ENCODE measurements around the gene OR10T2.
"Not testable (repeated sequence)": the region's sequence is repeated elsewhere in the genome, so short reads cannot be mapped to it uniquely, and the experiment has no call there.

Gene OR10T2, protein sequence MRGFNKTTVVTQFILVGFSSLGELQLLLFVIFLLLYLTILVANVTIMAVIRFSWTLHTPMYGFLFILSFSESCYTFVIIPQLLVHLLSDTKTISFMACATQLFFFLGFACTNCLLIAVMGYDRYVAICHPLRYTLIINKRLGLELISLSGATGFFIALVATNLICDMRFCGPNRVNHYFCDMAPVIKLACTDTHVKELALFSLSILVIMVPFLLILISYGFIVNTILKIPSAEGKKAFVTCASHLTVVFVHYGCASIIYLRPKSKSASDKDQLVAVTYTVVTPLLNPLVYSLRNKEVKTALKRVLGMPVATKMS

DNA sequence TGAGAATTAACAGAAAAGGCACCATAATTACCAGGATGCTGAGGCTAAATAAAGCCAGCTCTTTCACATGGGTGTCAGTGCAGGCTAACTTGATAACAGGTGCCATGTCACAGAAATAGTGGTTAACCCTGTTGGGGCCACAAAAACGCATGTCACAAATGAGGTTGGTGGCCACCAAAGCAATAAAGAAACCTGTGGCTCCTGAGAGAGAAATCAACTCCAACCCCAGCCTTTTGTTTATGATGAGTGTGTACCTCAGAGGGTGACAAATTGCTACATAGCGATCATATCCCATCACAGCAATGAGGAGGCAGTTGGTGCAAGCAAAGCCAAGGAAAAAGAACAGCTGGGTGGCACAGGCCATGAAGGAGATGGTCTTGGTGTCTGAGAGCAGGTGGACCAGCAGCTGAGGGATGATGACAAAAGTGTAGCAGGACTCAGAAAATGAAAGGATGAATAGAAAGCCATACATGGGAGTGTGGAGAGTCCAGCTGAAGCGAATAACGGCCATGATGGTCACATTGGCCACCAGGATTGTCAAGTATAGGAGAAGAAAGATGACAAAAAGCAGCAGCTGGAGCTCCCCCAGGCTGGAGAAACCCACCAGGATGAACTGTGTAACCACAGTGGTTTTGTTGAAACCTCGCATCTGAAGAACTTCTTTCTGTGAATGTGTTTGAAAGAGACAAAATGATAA, at the start of gene OR10T2:
OR10T2 (minus strand) TSS at position 649 of the 697 bp plus-strand sequence; CDS start at position 649, 0 bp downstream.
- peak; percentile 1 for DNase-seq

DNA sequence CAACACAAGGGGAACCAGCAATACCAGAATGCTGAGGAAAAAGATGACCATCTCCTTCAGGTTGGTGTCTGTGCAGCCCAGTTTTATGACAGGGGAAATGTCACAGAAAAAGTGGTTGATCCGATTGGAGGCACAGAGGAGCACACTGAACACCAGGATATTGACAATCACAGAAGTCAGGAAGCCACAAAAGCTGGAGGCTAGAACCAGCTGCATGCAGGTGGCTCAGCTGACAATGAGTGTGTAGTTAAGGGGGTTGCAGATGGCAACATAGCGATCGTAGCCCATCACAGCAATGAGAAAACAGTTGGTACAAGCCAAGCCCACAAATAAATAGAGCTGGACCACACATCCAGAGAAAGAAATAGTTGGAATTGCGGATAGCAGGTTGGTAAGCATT, 46.1 kb upstream of the OR10T2 start:
- DNase-seq: no peak

DNA sequence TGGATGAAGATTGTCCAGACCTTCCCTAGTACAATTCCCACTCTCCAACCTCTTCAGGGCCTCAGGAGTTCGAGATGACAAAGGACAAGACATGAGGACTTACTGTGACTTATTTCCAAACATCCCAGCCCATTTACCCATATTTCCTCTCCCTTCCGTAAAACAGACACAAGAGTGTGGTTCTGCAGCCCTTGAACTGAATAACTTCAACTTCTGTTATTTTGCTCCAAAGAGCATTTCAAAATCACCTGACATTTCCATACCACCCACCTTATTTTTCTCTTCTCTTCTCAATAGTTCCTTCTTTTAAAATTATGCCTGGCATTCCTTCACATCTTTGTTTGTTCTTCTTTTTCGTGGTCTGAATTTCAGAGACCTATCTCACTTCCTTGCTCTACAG, 35.5 kb upstream of the OR10T2 start:
- DNase-seq: no peak

DNA sequence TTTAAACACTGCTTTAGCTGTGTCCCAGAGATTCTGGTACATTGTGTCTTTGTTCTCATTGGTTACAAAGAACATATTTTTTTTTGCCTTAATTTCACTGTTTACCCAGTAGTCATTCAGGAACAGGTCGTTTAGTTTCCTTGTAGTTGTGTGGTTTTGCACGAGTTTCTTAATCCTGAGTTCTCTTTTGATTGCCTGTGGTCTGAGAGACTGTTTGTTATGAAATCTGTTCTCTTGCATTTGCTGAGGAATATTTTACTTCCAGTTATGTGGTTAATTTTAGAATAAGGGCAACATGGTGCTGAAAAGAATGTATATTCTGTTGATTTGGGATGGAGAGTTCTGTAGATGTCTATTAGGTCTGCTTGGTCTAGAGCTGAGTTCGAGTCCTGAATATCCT, 30.9 kb upstream of the OR10T2 start:
- DNase-seq: not testable (repeated sequence)

DNA sequence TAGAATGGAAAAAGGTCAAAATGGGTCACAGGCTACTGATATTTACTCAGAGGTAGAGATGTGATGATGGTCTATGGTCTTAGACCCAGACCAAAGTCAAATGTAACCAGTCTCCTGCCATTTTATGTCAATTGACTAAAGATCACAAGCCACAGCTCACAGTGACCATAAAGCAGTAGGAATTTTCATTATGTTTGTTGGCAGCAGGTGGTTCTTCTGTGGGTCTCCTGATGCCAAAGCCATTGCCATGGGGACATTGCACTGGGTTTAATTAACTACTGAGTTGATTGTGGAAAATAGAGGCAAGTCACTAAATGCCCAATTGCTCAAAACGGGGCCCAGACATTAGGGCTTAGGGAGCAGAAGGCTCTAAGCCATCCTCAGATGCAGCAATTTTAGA, 26.9 kb upstream of the OR10T2 start, which contains the start of gene OR10K2:
OR10K2 (minus strand) TSS at position 101 of the 400 bp plus-strand sequence. CDS start 5,371 bp downstream, outside the sequence.
- DNase-seq: no peak

DNA sequence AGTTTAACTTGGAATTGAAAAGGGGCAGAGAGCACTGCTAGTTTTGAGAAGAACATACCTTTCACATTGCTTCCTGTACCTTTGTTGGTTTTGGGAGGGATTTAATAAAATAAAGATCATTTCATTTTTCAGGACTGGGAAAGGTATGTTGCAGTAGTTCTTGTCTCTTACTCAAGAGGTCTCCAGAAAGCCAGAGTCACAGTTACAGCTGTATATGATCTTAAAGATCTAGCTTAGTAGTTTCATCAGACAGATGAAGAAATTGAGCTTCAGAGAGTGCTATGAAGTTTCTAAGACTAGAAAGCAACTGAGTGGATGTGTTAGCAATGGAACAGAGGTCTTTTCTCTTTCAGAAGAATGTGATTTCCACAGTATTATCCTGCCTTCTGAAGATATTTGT, 25.8 kb upstream of the OR10T2 start:
- no peak for DNase-seq

DNA sequence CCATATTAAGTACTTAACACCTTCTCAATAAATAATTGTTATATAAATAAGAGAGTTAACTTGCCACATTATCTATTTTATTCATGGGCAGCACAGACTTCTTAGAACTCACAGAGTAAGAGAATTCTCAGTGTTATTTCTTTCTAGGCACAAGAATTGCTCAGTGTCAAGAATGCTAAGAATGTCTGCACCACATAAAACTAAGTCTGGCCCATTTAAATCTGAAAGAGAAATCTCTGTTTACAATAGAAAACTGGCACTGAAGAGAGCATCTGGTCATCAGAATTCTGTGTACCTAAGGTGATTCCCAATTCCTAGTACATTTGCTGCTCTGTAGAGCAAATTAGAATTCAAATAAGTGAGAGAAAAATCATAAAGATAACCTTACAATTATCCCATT, 22.9 kb upstream of the OR10T2 start:
- DNase-seq: no peak

DNA sequence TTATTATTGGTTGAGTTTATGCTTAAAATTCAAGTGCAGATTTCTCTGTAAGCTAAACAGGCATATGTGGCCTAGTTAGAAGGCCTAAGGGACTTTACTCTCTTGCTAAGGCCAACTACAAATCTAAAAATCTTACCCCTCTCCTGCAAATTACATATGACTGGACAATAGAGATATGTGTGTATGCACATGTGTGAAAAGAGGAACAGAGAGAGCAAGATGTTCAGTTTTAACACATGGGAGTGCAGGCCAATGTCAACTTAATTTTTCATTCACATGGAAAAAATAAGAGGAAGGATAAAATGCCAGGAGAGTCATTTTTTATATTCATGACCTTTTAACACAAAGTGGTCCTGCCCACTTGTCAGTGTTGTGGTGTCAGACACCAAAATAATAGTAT, 18.3 kb upstream of the OR10T2 start:
- DNase-seq: no peak

DNA sequence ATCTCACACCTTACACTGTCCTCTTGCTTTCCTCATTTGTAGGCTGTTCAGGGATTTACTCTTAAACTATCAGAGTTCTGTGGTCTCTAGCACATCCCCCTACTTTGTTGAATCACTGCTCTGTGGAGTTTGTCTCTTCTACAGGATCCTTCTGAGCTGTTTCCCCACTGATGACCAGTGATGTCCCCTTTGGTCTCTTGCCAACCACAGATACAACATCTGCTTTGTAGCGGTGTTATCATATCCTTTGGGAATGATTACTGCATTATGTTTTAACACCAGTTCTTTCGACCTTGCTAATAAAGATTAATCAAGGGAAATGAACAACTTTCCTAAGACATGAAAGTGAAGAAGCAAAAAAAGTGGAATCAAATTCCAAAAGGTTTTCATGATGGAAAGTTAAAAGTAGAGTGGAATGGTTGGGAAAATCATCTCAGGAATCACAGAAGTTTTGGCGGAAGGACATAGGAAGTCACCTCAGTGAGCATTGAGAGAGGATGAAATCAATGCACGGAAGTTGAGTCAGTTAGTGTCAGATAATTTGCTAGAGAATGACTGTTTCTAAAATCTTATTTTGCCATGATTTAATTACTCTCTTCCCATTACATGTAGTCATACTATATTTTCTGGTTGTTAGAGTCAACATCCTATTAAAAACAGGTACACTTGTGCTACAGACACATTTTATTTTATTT, 15.5 kb upstream of the OR10T2 start:
- DNase-seq: no peak

DNA sequence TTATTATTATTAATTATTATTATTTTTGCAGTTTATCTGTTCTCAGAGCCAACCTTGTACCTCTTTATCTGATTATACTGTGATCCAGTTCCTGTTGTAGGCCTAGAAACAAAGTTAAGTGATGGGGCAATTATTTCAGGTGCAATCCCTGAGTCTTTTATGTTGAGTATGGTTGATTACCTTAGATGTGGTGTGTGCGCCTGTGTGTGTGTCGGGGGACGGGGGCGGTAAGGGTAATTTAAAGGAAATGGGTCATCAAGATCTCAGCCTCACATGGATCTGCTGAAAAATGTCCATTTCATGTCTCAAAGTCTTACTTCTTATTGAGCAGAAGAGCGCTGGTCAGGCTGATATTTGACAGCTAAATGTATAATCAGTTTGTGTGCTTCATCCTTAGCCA, 7.8 kb upstream of the OR10T2 start:
- DNase-seq: no peak

DNA sequence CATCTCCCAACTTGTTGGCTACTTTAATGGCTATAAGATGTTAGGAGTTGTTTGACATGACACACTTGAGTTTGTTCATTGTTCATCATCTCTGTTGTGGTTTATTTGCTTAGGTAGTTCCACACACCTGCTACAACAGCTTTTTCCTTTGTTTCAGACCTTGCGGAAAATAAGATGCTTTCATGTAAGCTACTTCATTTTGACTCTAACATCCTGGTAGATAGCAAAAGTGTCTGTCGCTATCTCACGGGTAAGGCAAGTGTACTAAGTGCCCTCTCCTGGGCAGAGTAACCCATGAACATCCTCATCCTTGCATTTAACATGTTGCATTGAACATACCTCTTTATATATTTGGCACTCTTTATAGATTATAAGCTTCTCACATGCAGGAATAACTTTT, 1.6 kb upstream of the OR10T2 start:
- DNase-seq: no peak

DNA sequence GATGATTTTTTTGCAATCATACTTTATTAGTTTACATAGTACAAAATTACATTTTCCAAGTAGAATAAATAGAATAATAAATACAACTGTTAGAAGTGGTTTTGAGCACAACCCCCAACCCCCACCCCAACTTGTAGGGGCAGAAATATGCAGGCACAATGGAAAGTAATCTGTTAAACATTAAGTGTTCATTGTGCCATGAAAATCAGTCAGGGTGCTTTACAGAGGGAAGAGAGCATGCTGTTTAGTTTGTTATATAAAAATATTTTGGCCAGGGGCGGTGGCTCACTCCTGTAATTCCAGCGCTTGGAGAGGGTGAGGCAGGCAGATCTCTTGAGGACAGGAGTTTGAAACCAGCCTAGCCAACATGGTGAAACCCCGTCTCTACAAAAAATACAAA, 2.6 kb downstream of the OR10T2 start:
- DNase-seq: no peak

DNA sequence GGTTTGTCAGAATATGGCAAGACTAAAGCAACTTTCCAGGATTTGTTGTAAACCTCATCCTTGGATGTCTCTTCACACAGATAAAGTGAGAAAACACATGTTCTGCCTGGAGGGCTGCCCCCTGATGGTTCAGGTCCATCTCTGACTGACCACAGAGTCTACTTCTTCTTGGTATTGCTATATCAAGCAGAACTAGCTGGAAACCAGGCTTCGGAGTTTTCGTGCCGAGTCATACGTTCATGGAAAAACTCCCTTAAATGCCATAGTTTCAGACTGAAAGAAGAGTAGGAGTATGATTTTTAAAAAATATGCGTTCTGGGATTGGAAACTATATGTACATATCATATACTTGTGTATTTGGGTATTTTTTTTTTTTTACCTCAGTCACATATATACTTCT, 5.8 kb downstream of the OR10T2 start:
- no peak for DNase-seq

DNA sequence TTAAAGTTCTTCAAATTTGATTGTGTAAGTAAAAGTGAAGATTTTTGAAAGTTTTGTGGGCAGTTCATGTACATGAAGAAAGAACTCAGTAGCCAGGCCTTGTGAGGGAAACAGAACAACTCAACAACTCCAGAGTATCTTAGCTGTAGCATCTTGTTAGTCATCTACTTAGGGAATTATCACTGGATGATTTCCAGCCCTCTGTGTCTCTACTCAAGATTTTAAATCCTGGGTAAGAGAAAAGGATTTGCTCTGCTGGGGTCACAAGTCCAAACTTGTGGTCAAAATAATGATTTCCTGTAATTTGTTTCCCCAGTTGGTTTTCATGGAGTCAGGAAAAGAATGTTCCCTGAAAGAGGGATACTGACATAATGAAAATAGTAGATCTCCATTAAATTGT, 8.2 kb downstream of the OR10T2 start:
- no peak for DNase-seq

DNA sequence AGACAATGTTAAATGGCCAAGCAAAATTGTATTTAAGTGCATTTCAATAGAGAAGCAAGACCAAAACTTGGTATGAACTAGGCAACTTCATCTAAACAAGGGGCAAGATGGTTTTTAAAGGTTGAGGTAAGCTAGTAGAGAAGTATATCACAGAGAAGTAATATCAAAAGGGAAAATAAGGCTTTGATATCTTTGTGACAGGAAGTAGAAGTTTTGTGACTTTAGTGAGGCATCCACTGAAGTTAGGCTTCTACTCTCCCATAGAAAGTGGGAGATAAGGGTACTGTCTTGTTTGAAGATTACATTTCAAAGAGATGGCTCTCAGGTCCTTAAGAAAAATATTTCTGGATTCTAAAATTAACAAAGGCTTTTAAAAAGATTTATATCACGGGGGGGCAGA, 8.9 kb downstream of the OR10T2 start:
- DNase-seq: no peak

DNA sequence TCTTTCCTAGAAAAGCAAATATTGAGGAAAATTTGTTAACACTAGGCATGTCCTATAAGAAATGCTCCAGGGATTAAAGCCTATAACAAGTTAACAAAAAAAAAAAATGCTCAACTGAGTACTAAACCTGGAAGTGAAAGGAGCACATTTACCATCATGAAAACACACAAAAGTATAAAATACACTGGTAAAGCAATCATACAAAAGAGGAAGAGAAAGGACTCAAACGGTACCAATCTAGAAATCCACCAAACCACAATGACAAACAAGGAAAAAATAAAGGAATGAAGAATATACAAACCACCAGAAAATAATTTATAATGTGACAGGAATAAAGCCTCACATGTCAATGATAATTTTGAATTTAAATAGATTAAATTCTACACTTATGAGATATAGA, 24.4 kb downstream of the OR10T2 start:
- no peak for DNase-seq

DNA sequence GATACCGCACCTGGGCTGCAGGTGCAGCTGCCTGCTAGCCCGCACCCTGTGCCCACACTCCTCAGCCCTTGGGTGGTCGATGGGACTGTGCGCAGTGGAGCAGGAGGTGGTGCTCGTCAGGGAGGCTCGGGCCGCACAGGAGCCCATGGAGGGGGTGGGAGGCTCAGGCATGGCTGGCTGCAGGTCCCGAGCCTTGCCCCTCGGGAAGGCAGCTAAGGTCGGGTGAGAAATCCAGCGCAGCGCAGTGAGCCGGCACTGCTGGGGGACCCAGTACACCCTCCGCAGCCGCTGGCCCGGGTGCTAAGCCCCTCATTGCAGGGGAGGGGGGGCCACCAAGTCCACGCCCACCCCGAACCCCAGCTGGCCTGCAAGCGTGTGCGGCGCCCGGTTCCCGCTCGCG, 25.2 kb downstream of the OR10T2 start:
- DNase-seq: not testable (repeated sequence)

DNA sequence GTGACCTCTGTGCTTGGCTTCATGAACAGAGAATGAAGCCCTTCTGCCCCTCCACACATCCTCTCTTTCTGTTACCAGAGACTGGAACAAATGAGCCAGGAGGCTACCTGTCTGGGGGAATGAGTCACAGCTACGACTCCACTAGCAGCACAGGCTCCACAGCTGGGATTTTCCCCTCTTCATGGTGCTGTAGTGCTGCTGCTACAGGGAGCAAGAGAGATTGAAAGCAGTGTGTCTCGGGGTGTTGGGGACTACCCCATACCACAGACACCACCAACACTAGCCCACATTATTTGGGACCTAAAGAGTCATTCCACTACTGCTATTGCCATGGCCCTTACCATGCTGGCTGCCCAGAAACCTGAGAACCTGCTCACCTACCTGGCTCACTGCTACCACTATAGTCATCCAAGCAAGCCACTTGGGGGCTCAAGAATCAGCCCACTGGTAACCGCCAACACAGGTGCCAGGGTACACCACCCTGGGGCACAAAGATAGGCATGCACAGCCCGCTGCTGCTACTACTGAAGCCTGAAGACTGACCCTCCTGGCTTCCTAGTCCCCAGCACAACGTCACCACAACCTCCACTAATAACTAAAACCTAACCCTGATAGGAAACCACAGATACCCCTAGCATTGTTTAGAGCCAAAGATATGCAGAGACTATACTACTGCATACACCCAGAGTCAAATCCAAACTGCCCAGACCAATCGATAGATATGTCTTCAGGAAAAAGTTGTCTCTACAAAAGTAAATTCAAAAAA, 27.9 kb downstream of the OR10T2 start:
- DNase-seq: peak; percentile 54

DNA sequence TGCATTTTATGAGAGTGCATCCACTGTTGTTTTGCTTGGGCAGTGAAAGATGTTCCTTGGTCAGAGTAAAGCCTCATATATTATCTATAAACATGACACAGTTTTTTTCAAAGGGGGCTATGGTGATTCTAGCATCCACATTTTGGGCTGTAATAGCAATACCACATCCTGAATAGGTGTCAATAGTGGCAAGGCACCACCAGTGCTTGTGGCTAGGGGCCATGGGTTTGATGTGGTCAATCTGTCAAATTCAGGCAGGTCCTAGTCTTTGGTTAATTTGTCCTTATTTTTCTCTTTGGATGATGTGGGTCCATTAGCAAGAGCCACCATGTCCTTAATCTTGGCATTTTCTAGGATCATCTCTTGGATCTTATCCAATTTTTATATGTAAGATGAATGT, 32.5 kb downstream of the OR10T2 start:
- DNase-seq: no peak

DNA sequence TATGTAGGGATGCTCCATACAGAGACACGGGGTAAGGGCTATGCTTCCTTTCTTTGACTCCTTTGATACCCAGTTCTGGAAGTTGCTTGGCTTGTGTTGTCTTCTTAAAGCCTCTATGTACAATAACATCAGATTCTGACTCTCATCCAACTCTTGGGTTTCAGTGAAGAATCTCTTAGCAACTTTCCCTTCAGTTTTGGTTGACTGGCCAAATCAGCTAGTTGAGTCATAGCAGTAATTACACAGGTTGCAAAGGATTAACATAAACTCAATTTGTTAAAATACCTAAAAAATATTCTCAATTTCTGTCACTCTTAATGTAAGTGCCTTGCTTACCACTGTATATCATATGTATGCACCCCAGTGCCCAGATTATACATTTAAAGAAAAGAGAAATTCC, 36.3 kb downstream of the OR10T2 start:
- DNase-seq: no peak

DNA sequence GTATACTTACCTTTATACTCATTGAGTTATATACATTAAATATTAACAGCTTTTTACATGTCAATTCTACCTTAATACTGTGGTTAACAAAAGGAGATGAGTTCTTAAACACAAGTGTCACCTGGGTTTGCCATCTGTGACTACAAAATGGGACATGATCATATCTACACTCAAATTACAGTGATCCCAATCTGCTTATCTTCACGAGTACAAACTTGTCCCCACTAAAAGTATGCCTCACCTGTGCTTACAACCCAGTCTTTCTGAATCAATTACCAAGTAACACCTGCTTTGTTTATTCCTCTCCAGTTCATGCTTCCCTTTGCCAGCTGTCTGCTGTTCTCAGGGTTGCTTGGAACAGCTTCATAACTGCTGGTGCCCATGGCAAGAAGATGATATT, 36.8 kb downstream of the OR10T2 start:
- no peak for DNase-seq

DNA sequence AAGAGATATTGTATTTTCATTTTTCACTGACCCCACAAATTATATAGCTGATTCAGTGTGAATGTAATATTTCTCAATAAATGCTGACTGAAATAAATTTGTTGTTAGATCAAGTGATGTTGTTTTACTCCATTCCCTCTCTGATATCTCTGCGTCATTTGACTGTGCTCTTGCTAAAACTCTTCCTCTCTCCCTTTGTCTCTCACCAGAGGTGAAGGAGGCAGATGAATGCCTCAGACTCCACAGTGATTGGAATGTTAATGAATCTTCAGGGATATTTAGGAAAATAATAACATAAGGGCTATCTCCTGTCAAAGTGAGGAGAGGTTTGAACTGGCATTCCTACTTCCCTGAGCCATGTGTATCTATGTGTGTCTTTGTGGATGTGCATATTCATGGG, 41.8 kb downstream of the OR10T2 start:
- no peak for DNase-seq

DNA sequence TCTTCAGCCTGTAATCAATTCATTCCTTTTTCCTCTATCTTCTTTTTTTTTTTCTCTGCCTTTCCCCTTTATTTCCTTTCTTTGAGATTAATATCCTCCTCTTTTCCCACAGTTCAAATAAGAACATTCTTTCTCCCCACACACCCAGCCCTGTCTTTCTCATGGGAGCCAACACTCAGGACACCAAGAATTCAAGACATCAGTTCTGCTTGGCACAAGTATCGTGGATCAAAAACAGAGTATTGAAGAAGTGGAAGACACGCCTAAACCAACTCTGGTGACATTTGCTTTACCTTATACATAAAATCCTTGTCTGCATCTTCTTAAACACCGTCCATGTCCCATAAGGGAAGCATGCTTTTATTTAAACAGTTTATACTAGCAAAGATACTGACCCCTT, 42.6 kb downstream of the OR10T2 start:
- no peak for DNase-seq

Data from activated CD4-positive, alpha-beta T cell treated with anti-CD3 and anti-CD28 coated beads, Interleukin-2, amount 50 U/mL, for 16 hours (primary cell).